T follicular helper cell (primary cell): Measurements from ENCODE around the gene BICRA.
"Not testable (repeated sequence)": the region's sequence is repeated elsewhere in the genome, so short reads cannot be mapped to it uniquely, and the experiment has no call there.

Experiments
- DNase-seq: peaks from one replicate; pipeline ENCODE4 v3.0.0-alpha.2; 2020; ENCODE audit warnings: low read depth

Gene BICRA

GRCh38 chr19:47716270-47716937 is 107.5 kb downstream of the BICRA start:
- no peak for DNase-seq

- not testable (repeated sequence) for DNase-seq
These were observed 109.6 kb downstream of the BICRA start for GRCh38 chr19:47718415-47719046.

- DNase-seq: no peak
These were observed 110.3 kb downstream of the BICRA start for GRCh38 chr19:47719047-47719859.

- DNase-seq: no peak
These were observed 111.9 kb downstream of the BICRA start for GRCh38 chr19:47720669-47721422.

- DNase-seq: no peak
These were observed 114.6 kb downstream of the BICRA start for GRCh38 chr19:47723581-47723940.

- no peak for DNase-seq
These were observed 116.9 kb downstream of the BICRA start for GRCh38 chr19:47725759-47726401.

GRCh38 chr19:47726467-47726866 is 117.5 kb downstream of the BICRA start:
- DNase-seq: no peak

- not testable (repeated sequence) for DNase-seq
These were observed 119.4 kb downstream of the BICRA start for GRCh38 chr19:47728295-47728694.

- DNase-seq: no peak
These were observed 120.5 kb downstream of the BICRA start for GRCh38 chr19:47729468-47729798.

GRCh38 chr19:47729799-47730520 is 121.0 kb downstream of the BICRA start:
- no peak for DNase-seq

- DNase-seq: no peak
These were observed 121.6 kb downstream of the BICRA start for GRCh38 chr19:47730521-47730889.

GRCh38 chr19:47730910-47731309 is 122.0 kb downstream of the BICRA start:
- DNase-seq: no peak

GRCh38 chr19:47735131-47735530 is 126.2 kb downstream of the BICRA start:
- DNase-seq: no peak

- DNase-seq: no peak
These were observed 132.1 kb downstream of the BICRA start for GRCh38 chr19:47740866-47741519.

- no peak for DNase-seq
These were observed 132.7 kb downstream of the BICRA start for GRCh38 chr19:47741544-47742140.

- DNase-seq: no peak
These were observed 133.7 kb downstream of the BICRA start for GRCh38 chr19:47742634-47743033.

GRCh38 chr19:47745010-47745901 is 136.3 kb downstream of the BICRA start, which contains the start of gene NOP53:
Gene NOP53, plus strand, starts transcription at chr19:47745546. Its CDS starts 14 bp downstream, at chr19:47745560.
- peak; percentile 94 for DNase-seq

GRCh38 chr19:47746129-47746528 is 137.2 kb downstream of the BICRA start:
- not testable (repeated sequence) for DNase-seq

- DNase-seq: no peak
These were observed 140.4 kb downstream of the BICRA start for GRCh38 chr19:47749326-47749725.
